AG04450 (cell line): ENCODE measurements around the gene PXDN. TPM values are rescaled to one million over a fixed set of nuclear protein-coding genes. Genes with fewer than 3 reads are reported as not detected.

ENCODE experiments used
- CTCF ChIA-PET: fragments of 300-600, 350-600 bp; formaldehyde crosslinking; extraction: SDS; loops from one replicate; lab custom pipeline; 2022; ENCODE audit warnings: antibody characterized with exemption, inconsistent platforms; lab: Charles Lee
- POLR2A ChIA-PET: fragments of 350-600 bp; formaldehyde crosslinking; extraction: SDS; loops from one replicate; lab custom pipeline; 2021; ENCODE audit warnings: antibody characterized with exemption, inconsistent platforms; lab: Yijun Ruan, JAX
- DNase-seq: peaks from one replicate; pipeline ENCODE4 v3.0.0-alpha.2; 2011; ENCODE audit warnings: low read depth, low spot score
- H3K27ac ChIP-seq: one replicate; pipeline ENCODE4 v1.5.1; 2012; ENCODE audit warnings: low read depth, low read length, control low read depth
- H3K27me3 ChIP-seq: one replicate; pipeline ENCODE4 v1.6.0; 2012; ENCODE audit warnings: low read length; ENCODE audit not compliant: control insufficient read depth, insufficient read depth
- H3K4me3 ChIP-seq: 2 replicates; pipeline ENCODE4 v1.5.1; 2011; ENCODE audit warnings: mild to moderate bottlenecking, low read depth, low read length, control low read depth
- H3K9me3 ChIP-seq: 2 replicates; pipeline ENCODE4 v1.5.1; 2012; ENCODE audit warnings: low read length; ENCODE audit not compliant: control insufficient read depth, insufficient read depth
- polyA plus RNA-seq: library from polyadenylated mRNA; depleted of rRNA; stranded (reverse); fragments of >200 nt; gene quantifications from 2 replicates; pipeline ENCODE4 v1.2.3, GENCODE V29; 2011
- TF ChIP-seq, protein P1 (sequence below): IDR thresholded peaks from 2 replicates; pipeline ENCODE4 v1.5.1; 2011; ENCODE audit warnings: low read depth, low read length, control low read depth, inconsistent platforms

PXDN gene
- polyA plus RNA-seq, 1 experiment: 271 TPM

DNA sequence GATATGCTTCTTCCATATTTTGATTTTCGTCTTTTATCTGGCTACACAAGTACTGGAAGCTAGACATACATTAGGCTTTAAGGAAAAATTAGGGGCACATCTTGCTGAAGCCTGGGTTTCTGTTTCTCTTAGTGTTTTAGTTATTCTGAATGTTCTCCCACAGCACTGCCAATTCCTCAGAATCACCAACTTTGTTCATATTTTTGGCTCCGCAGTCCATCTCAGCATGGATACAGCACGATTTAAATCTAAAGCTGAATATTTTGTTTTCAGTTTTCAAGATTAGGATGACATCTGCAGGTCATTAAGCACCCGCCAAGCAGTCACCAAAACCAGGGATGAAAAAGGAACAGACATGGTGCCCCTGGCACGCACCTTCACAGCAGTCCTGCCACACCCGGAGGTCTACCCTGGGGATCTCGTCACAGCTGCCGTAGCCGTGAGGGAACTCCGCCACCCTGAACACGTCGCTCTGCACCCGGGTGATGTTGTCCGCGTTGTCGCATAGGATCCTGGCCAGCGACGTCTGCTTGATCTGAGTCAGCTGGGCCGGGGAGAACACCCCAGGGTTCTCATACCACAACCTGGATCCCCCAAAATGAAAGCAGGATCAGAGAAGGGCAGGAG lies 101.2 kb downstream of the PXDN start:
- H3K9me3 ChIP-seq: no peaks in the 10 kb centered on the region; the same call in 1 of the 2 replicates
- DNase-seq: no peak
- H3K4me3 ChIP-seq: no peak overlapping the region
- no peaks in the 10 kb centered on the region for H3K27me3 ChIP-seq
- TF ChIP-seq, protein P1, sequence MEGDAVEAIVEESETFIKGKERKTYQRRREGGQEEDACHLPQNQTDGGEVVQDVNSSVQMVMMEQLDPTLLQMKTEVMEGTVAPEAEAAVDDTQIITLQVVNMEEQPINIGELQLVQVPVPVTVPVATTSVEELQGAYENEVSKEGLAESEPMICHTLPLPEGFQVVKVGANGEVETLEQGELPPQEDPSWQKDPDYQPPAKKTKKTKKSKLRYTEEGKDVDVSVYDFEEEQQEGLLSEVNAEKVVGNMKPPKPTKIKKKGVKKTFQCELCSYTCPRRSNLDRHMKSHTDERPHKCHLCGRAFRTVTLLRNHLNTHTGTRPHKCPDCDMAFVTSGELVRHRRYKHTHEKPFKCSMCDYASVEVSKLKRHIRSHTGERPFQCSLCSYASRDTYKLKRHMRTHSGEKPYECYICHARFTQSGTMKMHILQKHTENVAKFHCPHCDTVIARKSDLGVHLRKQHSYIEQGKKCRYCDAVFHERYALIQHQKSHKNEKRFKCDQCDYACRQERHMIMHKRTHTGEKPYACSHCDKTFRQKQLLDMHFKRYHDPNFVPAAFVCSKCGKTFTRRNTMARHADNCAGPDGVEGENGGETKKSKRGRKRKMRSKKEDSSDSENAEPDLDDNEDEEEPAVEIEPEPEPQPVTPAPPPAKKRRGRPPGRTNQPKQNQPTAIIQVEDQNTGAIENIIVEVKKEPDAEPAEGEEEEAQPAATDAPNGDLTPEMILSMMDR: no peak
- ChIA-PET CTCF (interaction anchor here (0.6 to 1.3 kb wide), 2 partner anchors 37 to 108 kb away, joined by 6 read pairs; no protein-coding TSS in a partner anchor), POLR2A (interaction anchor here (1.4 kb wide), 1 partner anchor 105 kb away, joined by 3 read pairs; no protein-coding TSS in a partner anchor)
- H3K27ac ChIP-seq: peak overlapping the region; percentile 47

DNA sequence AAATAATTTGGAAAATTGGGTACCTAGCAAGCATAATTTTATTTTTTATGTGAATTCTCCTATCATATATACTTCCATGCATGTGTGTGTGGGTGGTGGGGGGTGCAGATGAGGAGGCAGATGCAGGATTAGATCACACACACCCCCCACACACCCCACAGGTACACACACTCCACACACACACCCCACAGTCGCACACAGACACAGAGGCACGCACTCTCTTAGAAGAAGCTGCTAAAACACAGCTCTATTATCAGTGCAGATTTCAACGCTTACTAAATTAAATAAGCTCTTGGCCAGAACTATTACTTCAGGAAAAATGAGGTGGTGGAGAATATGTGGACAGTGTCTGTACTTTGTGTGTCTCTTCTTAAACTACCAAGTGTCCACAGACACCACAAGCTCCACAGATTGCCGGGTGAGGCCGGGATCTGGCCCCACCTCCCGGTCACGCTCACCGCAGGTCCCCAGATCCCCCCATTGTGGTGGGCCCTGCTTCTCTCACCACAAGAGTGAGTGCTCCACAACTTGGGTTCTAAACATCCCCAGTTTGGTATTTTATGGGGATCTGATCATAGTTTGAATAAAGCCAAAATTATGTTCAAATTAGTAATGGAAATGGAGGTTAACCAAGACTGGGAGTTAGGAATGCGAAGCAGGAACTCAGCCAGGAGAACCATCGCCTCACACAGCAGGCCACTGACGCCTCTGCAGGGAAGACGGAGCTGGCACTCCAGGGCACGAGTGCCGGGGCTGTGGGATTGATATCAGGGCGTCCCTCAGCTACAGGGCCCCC lies 102.1 kb downstream of the PXDN start:
- H3K27me3 ChIP-seq: no peaks in the 10 kb centered on the region
- TF ChIP-seq, protein P1: no peak
- H3K9me3 ChIP-seq: no peaks in the 10 kb centered on the region; the same call in 1 of the 2 replicates
- H3K27ac ChIP-seq: no peak overlapping the region
- ChIA-PET CTCF (interaction anchor here (0.6 to 1.4 kb wide), 5 partner anchors 88 to 176 kb away, joined by 3 read pairs; no protein-coding TSS in a partner anchor), POLR2A (interaction anchor here (1.4 kb wide), 1 partner anchor 106 kb away, joined by 3 read pairs; no protein-coding TSS in a partner anchor)
- no peak overlapping the region for H3K4me3 ChIP-seq
- DNase-seq: no peak

DNA sequence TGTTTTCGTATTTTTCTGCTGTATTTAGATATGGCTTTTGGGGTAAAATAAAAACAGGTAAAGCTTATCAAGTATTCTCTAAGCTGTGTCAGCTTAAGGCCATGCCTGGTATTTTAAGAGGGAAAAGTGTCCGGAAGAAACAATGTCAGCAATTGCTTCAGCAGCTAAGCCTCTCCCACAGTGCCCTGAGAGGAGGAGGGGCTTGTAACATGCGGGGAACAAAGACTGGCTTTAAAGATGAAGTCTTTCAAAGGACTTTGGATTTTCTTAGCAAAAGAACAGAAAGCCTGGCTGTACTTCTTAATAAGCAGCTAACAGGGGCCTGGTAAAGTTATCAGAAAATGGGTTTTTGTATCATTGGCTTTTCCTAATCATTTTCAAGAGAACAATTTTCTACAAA lies 102.8 kb downstream of the PXDN start:
- ChIA-PET CTCF (interaction anchor here (0.7 to 1.4 kb wide), 4 partner anchors 87 to 176 kb away, joined by 3 read pairs; no protein-coding TSS in a partner anchor), POLR2A (interaction anchor here (0.6 to 1.4 kb wide), 2 partner anchors 89 to 107 kb away, joined by 3 read pairs; no protein-coding TSS in a partner anchor)
- Histone ChIP-seq H3K27me3 (no peaks in the 10 kb centered on the region), H3K4me3 (no peak overlapping the region), H3K9me3 (no peaks in the 10 kb centered on the region; the same call in 1 of the 2 replicates), H3K27ac (no peak overlapping the region)
- TF ChIP-seq, protein P1: no peak
- no peak for DNase-seq

DNA sequence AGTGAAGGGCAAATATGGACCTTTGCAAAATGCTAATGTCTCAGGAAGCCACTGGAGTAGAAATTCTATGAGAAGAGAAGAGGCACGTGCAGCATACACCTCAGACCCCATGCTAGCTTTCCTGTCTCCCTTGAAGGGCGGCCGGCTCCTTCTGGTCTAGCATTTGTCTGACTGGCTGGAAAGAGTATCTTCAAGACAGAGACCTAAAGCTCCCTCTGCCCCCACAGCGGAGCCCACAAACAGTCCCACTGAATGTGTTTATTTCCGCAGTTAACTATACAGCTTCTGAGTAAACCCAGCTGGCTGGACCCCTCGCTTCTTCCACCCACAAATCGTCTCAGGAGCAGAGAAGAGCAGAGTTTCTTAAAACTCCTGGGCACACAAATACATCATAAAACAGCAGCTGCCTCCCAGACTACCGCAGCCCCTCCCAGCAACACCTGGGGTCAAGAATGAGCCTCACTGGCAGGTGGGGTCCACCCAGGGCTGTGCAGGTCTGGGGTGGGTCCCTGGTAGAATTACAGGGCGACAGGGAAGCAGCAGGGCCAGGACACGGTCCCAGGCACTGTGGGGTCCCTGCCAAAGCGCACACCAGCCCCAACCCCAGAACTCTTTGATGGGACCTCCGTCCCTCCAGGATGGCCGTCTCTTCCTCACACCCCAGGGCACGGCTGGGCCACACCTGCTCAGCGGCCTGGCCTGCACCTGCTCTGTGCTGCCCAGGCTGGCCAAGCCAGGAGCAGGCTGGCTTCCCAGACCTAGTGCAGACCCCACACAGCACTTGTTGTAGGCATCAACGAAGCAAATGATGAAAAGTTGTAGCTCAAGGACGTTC lies 103.8 kb downstream of the PXDN start:
- no peak for DNase-seq
- Histone ChIP-seq H3K27ac (no peak overlapping the region), H3K4me3 (no peak overlapping the region), H3K27me3 (no peaks in the 10 kb centered on the region), H3K9me3 (no peaks in the 10 kb centered on the region; the same call in 1 of the 2 replicates)
- ChIA-PET CTCF (interaction anchor here (1.2 kb wide), 1 partner anchor 95 kb away, joined by 3 read pairs; no protein-coding TSS in a partner anchor), POLR2A (interaction anchor here (0.6 kb wide), 1 partner anchor 90 kb away, joined by 3 read pairs; no protein-coding TSS in a partner anchor)
- TF ChIP-seq, protein P1: no peak
